ENCODE measurements around the gene CDK4.
"Not testable (repeated sequence)": the region's sequence is repeated elsewhere in the genome, so short reads cannot be mapped to it uniquely, and the experiment has no call there.

CDK4 gene

DNA sequence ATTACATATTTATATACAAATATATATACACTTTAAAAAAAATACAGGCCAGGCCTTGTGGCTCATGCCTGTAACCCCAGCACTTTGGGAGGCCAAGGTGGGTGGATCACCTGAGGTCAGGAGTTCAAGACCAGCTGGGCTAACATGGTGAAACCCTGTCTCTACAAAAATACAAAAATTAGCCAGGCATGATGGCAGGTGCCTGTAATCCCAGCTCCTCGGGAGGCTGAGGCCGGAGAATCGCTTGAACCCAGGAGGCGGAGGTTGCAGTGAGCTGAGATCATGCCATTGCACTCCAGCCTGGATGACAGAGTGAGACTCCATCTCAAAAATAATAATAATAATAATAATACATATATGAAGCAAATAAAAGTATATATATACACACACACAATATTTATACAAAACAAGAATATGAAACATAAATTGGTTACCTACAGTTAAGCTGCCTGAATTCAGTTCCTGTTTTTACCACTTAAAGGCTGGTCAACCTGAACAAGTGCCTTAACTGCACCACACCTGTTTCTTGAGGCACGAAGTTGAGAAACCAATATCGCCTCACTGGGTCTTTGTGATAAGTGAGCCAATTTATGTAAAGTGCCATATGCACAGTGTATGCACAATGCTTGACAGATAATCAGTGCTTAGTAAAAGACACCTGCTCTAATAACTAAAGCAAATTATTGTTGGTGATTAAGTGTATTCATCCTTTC is 36.9 kb downstream of the CDK4 start:
- in situ Hi-C loops (cut with HindIII; ENCODE audit: low sequenced_read_pairs): not testable (repeated sequence)

DNA sequence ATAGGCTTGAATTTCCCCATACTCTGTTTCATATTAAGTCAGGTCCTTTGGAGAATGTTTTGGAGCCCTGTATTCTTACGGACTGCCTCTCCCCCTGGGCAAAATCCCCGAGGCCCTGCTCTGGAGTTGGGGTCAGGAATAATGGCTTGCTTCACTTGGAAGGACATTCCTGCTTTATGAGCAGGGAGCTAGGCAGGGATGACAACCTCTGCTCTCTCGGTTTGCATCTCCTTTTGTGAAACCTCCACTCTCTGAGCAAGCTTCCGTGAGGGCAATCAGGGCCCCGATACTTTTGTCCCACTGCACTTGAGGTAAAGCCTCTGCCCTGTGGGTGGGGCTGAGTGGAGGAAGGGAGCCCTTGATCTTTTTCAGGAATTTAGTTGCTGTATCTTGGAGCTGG is 38.9 kb downstream of the CDK4 start:
- in situ Hi-C loops (cut with HindIII; ENCODE audit: low sequenced_read_pairs): no loop called here

- in situ Hi-C loops (cut with HindIII; ENCODE audit: low sequenced_read_pairs): no loop called here
Observed at GRCh38 chr12:57712701-57713100, 39.4 kb downstream of the CDK4 start.

DNA sequence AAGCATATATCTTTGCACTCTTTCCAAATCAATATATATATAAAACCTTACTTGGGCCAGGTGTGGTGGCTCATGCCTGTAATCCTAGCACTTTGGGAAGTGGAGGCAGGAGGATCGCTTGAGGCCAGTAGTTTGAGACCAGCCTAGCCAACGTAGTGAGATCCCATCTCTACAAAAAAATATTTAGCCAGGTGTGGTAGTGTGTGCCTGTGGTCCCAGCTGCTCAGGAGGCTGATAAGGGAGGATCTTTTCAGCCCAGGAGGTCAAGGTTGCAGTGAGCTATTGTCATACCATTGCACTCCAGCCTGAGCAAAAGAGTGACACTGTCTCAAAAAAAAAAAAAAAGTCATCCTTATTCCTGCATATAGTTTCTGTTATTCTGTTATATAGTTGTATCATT is 43.8 kb downstream of the CDK4 start:
- in situ Hi-C loops (cut with HindIII; ENCODE audit: low sequenced_read_pairs): no loop called here

DNA sequence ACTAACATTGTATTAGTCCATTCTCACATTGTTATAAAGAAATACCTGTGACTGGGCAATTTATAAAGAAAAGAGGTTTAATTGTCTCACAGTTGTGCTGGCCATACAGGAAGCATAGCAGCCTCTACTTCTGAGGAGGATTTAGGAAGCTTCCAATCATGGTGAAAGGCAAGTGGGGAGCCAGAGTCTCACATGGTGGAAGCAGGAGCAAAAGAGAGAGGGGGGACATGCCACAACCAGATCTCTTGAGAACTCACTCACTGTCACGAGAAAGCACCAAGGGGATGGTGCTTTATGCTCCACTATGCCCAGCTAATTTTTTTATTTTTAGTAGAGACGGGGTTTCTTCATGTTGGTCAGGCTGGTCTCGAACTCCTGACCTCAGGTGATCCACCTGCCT is 44.9 kb downstream of the CDK4 start:
- in situ Hi-C loops (cut with HindIII; ENCODE audit: low sequenced_read_pairs): no loop called here

DNA sequence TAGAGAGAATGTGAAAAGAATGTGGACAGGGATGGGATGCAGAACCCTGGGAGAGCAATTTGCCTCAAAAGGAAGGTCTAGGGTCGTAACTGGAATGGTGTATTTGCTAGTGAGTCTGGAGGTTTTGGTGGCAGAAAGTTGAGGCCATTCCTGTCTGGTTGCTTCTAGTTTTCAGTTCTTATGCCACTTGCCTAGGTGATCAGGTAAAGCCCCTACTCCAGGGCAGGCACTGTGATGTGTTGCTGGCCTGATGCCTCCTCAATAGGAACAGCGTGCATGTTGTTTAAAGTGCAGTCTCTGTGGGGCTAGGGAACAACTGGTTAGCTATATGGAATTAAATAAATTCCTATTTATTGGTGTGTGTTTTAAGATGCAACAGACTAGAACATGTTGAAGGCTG is 51.8 kb downstream of the CDK4 start:
- in situ Hi-C loops (cut with HindIII; ENCODE audit: low sequenced_read_pairs): loop anchor here (5.0 kb wide), 1 partner anchor 47 kb away; the partner anchor contains the start of gene TSPAN31

DNA sequence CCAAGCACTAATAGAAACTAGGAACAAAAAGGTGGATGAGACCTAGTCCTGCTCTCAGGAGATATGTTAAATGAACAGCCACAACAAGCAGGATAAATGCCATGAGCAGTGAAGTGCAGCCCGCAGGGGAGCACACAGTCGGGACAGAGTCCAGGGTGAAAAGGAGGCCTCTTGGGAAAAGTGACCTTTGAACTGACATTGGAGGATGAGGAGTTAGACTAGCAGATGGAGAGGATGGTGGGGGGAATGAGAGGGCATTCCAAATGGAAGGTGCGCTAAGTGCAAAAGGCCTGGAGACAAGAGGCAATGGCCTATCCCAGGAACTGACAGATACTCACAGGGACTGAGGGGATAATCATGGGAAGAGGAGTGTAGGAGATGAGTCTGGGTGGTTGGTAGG is 53.7 kb downstream of the CDK4 start:
- in situ Hi-C loops (cut with HindIII; ENCODE audit: low sequenced_read_pairs): no loop called here

Data from endothelial cell of hepatic sinusoid (primary cell).